K562 (cell line): Measurements from ENCODE around the gene CFAP92. TPM values are rescaled to one million over a fixed set of nuclear protein-coding genes. Genes with fewer than 3 reads are reported as not detected.

ENCODE experiments used
- E2F1 ChIP-seq: sonication (generic); formaldehyde crosslinking; IDR thresholded peaks from 2 replicates; pipeline ENCODE4 v1.8.1; 2023; ENCODE audit warnings: mild to moderate bottlenecking, missing genetic modification reagents, moderate library complexity
- EHMT2 ChIP-seq: fragments of 450-650 bp; IDR thresholded peaks from 2 replicates; pipeline ENCODE4 v1.6.1; 2018; ENCODE audit warnings: antibody characterized with exemption
- KAT8 ChIP-seq: fragments of 450-650 bp; IDR thresholded peaks from 2 replicates; pipeline ENCODE4 v1.6.1; 2016; ENCODE audit warnings: low read depth, mild to moderate bottlenecking
- LARP7 ChIP-seq: fragments of 450-650 bp; IDR thresholded peaks from 2 replicates; pipeline ENCODE4 v1.6.1; 2016
- MYBL2 ChIP-seq, 2 experiments: fragments of 450-650 bp in 1 of 2; sonication (generic) in 1 of 2; formaldehyde crosslinking in 1 of 2; IDR thresholded peaks; 2 replicates each; pipeline versions ENCODE4 v1.6.1 to v1.8.1; 2017 to 2022; ENCODE audit warnings: borderline replicate concordance in 1 of 2, inconsistent platforms in 1 of 2, low read depth in 1 of 2, mild to moderate bottlenecking in 1 of 2, missing genetic modification reagents in 1 of 2, moderate library complexity in 1 of 2
- NCOA4 ChIP-seq: fragments of 450-650 bp; IDR thresholded peaks from 2 replicates; pipeline ENCODE4 v1.6.1; 2018; ENCODE audit warnings: mild to moderate bottlenecking; ENCODE audit not compliant: partially characterized antibody
- NFXL1 ChIP-seq: fragments of 450-650 bp; formaldehyde crosslinking; IDR thresholded peaks from 2 replicates; pipeline ENCODE4 v1.4.0; 2021; ENCODE audit warnings: mild to moderate bottlenecking
- PREB ChIP-seq: sonication (generic); formaldehyde crosslinking; IDR thresholded peaks from 2 replicates; pipeline ENCODE4 v1.8.1; 2023; ENCODE audit warnings: mild to moderate bottlenecking, missing genetic modification reagents
- PTRF ChIP-seq: fragments of 450-650 bp; IDR thresholded peaks from 2 replicates; pipeline ENCODE4 v1.6.1; 2016; ENCODE audit warnings: mild to moderate bottlenecking, missing genetic modification characterization, missing compliant biosample characterization
- PTTG1 ChIP-seq: fragments of 450-650 bp; IDR thresholded peaks from 2 replicates; pipeline ENCODE4 v1.6.1; 2016; ENCODE audit warnings: low read depth, mild to moderate bottlenecking, missing genetic modification characterization, missing compliant biosample characterization
- RNF2 ChIP-seq: sonication (generic); IDR thresholded peaks from 2 replicates; pipeline ENCODE4 v1.6.1; 2016
- SIX5 ChIP-seq, 2 experiments: IDR thresholded peaks; 2 replicates each; pipeline ENCODE4 v1.6.1; 2011; ENCODE audit warnings: low read length in 2 of 2, borderline replicate concordance in 1 of 2, low read depth in 1 of 2, mild to moderate bottlenecking in 1 of 2, moderate library complexity in 1 of 2; ENCODE audit not compliant: insufficient read depth in 1 of 2
- TCF15 ChIP-seq: fragments of 250-450 bp; sonication (Bioruptor Pico); IDR thresholded peaks from 2 replicates; pipeline ENCODE4 v1.8.0; 2022; ENCODE audit warnings: moderate library complexity, mild to moderate bottlenecking, inconsistent platforms
- TEAD4 ChIP-seq, 2 experiments: sonication (generic) in 1 of 2; formaldehyde crosslinking in 1 of 2; IDR thresholded peaks; 2 replicates each; pipeline versions ENCODE4 v1.6.1 to v1.8.0; 2012 to 2022; ENCODE audit warnings: borderline replicate concordance in 1 of 2, inconsistent platforms in 1 of 2, low read length in 1 of 2, mild to moderate bottlenecking in 1 of 2, missing genetic modification reagents in 1 of 2
- ZNF398 ChIP-seq: fragments of 250-450 bp; sonication (Bioruptor Pico); IDR thresholded peaks from 2 replicates; pipeline ENCODE4 v1.8.0; 2021; ENCODE audit warnings: moderate library complexity, mild to moderate bottlenecking, inconsistent platforms
- ZNF518B ChIP-seq: fragments of 250-450 bp; sonication (Bioruptor Pico); IDR thresholded peaks from 2 replicates; pipeline ENCODE4 v1.5.0; 2021; ENCODE audit warnings: mild to moderate bottlenecking, moderate library complexity
- ZNF699 ChIP-seq: fragments of 250-450 bp; sonication (Bioruptor Pico); IDR thresholded peaks from 2 replicates; pipeline ENCODE4 v1.8.0; 2021; ENCODE audit warnings: mild to moderate bottlenecking, moderate library complexity; ENCODE audit not compliant: insufficient replicate concordance
- ZNF785 ChIP-seq: fragments of 250-450 bp; sonication (Bioruptor Pico); IDR thresholded peaks from 2 replicates; pipeline ENCODE4 v1.4.0; 2020; ENCODE audit warnings: mild to moderate bottlenecking
- polyA plus RNA-seq, 8 experiments: library from polyadenylated mRNA; depleted of rRNA in 4 of 8; stranded (reverse) in 5 of 8; unstranded in 3 of 8; fragments of >200 nt; fragmentation: Nextera tagmentation in 2 of 8; fragmentation: Illumina TruSeq in 1 of 8; extraction: Ambion mirVana in 2 of 8; extraction: Trizol in 1 of 8; gene quantifications; 2 replicates each; pipeline versions ENCODE4 v1.2.1 to v1.2.3, GENCODE V29; 2011 to 2014; ENCODE audit warnings: inconsistent platforms in 1 of 8, missing spikeins in 1 of 8
- total RNA-seq, 7 experiments: library from RNA; depleted of rRNA in 6 of 7; stranded (reverse); fragments of >200 nt in 6 of 7; fragmentation: Illumina TruSeq in 2 of 7; extraction: Trizol in 2 of 7; gene quantifications; 2 replicates each; pipeline versions ENCODE4 v1.2.1 to v1.2.3, GENCODE V29; 2011 to 2021; ENCODE audit warnings: low replicate concordance in 1 of 7

The CFAP92 gene
- total and polyA plus RNA-seq, 9 of the 15 experiments (the other 6 are each of a cell fraction or from before 2014, with no cell fraction given), result 0.06 to 0.62 (median 0.36) TPM

GRCh38 chr3:128867200-128868125 lies 126.4 kb downstream of the CFAP92 start (continued):
- no peak for TF ChIP-seq MYBL2 (IDR thresholded peaks at IDR 0.05; ENCODE audit: low read depth)
- TF ChIP-seq MYBL2 (CRISPR knock-in tag; IDR thresholded peaks at IDR 0.05; ENCODE audit: borderline replicate concordance), result no peak
- TF ChIP-seq NCOA4, result peak; percentile 62
- no peak for TF ChIP-seq E2F1
- TF ChIP-seq NFXL1 (CRISPR knock-in tag), result no peak
- TF ChIP-seq KAT8, result no peak
- TF ChIP-seq EHMT2, result no peak
- TF ChIP-seq ZNF518B (CRISPR knock-in tag), result no peak
- TF ChIP-seq PTTG1 (tag), result no peak
- no peak for TF ChIP-seq RNF2
- no peak for TF ChIP-seq ZNF785 (CRISPR knock-in tag)
- no peak for TF ChIP-seq PTRF
- TF ChIP-seq LARP7, result no peak
- no peak for TF ChIP-seq PREB
- no peak for TF ChIP-seq ZNF699
- TF ChIP-seq TEAD4 (IDR thresholded peaks at IDR 0.05; ENCODE audit: low read length), result no peak
- no peak for TF ChIP-seq TEAD4 (CRISPR knock-in tag; IDR thresholded peaks at IDR 0.05; ENCODE audit: borderline replicate concordance)
- TF ChIP-seq ZNF398 (CRISPR knock-in tag), result no peak
- no peak for TF ChIP-seq TCF15 (CRISPR knock-in tag)
- TF ChIP-seq SIX5 (IDR thresholded peaks at IDR 0.05; ENCODE audit: borderline replicate concordance in 1 of 2, insufficient read depth in 1 of 2, low read depth in 1 of 2, low read length in 2 of 2), result no peak
